HEK293 (cell line): ENCODE data around the gene USP32.

Source experiments
- CTCF ChIP-seq: fragments of 450-650 bp; formaldehyde crosslinking; IDR thresholded peaks from 2 replicates; pipeline ENCODE4 v1.5.1; 2016; ENCODE audit warnings: missing biosample characterization, missing genetic modification characterization
- ZNF433 ChIP-seq: fragments of 450-650 bp; formaldehyde crosslinking; IDR thresholded peaks from 2 replicates; pipeline ENCODE4 v1.5.1; 2016; ENCODE audit warnings: missing biosample characterization, missing genetic modification characterization, low read depth

GRCh38 chr17:60258313-60258712 is 133.6 kb downstream of the USP32 start:
- TF ChIP-seq CTCF (tag by site-specific recombination) (no peak), ZNF433 (tag by site-specific recombination) (no peak)
